ENCODE results near the gene FXYD5.

- no peak for TF ChIP-seq CTCF (conservative IDR thresholded peaks at IDR 0.05)
- no peak for TF ChIP-seq EZH2 (IDR thresholded peaks at IDR 0.05; ENCODE audit: low read depth)
These were observed 31.0 kb upstream of the FXYD5 start for GRCh38 chr19:35123573-35123972.

All from PC-9 (cell line).